Skeletal muscle cell (primary cell): ENCODE measurements around the gene ZSCAN23.
A peak's percentile ranks its signal among the peaks of the same experiment; 100 is the strongest.
"Not testable (repeated sequence)": the region's sequence is repeated elsewhere in the genome, so short reads cannot be mapped to it uniquely, and the experiment has no call there.

Source experiments
- DNase-seq: peaks from one replicate; pipeline ENCODE4 v3.0.0-alpha.2; 2010; ENCODE audit warnings: low read depth
- H3K4me3 ChIP-seq: 2 replicates; pipeline ENCODE4 v1.5.1; 2011; ENCODE audit warnings: low read depth, mild to moderate bottlenecking, control low read depth, low read length, moderate library complexity

Gene ZSCAN23

DNA sequence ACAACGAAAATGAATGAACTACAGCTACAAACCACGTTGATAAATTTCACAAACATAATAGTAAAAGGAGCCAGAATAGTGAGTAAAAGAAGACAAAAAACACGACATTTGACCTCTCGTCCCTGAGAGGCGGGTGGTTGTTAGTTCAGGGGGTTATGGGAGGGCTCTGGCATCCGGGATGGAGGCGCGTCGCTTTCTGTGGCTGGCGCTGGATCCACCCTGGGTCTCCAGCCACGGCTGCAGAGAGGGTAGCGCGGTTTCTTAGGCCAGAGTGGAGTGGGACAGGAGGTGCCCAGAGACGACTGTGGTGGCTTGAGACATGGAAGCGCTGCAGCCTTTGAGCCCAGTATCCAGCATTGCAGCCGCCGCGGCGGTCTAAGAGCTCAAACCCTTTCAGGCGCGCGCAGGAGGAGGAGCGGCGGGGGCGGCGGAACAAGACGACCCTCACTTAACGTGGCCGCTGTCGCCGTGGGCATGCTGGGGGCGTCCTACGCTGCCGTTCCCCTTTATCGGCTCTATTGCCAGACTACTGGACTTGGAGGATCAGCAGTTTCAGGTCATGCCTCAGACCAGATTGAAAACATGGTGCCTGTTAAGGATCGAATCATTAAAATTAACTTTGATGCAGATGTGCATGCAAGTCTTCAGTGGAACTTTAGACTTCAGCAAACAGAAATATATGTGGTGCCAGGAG is 3.7 kb upstream of the ZSCAN23 start:
- no peak for DNase-seq
- H3K4me3 ChIP-seq: peak overlapping the region; percentile 61

DNA sequence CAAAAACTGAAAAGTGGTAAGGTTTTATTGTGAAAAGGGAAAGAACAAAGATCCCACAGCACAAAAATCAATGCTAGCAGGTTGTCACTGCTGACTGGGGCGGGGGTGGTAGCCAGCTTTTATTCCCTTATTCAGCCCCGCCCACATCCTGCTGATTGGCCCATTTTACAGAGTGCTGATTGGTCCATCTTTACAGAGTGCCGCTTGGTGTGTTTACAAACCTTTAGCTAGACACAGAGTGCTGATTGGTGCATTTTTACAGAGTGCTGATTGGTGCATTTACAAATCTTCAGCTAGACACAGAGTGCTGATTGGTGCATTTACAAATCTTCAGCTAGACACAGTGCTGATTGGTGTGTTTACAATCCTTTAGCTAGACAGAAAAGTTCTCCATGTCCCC is 1.5 kb upstream of the ZSCAN23 start:
- DNase-seq, H3K4me3 ChIP-seq: not testable (repeated sequence)

GRCh38 chr6:28442586-28442985 is 705 bp downstream of the ZSCAN23 start:
- H3K4me3 ChIP-seq: peak overlapping the region; percentile 68
- DNase-seq: no peak

GRCh38 chr6:28436404-28436803 is 6.9 kb downstream of the ZSCAN23 start:
- DNase-seq: no peak
- no peak overlapping the region for H3K4me3 ChIP-seq

GRCh38 chr6:28433119-28433518 is 10.2 kb downstream of the ZSCAN23 start:
- H3K4me3 ChIP-seq: no peak overlapping the region
- DNase-seq: no peak

- no peak for DNase-seq
- H3K4me3 ChIP-seq: no peak overlapping the region
Observed at GRCh38 chr6:28429781-28430180, 13.5 kb downstream of the ZSCAN23 start.

DNA sequence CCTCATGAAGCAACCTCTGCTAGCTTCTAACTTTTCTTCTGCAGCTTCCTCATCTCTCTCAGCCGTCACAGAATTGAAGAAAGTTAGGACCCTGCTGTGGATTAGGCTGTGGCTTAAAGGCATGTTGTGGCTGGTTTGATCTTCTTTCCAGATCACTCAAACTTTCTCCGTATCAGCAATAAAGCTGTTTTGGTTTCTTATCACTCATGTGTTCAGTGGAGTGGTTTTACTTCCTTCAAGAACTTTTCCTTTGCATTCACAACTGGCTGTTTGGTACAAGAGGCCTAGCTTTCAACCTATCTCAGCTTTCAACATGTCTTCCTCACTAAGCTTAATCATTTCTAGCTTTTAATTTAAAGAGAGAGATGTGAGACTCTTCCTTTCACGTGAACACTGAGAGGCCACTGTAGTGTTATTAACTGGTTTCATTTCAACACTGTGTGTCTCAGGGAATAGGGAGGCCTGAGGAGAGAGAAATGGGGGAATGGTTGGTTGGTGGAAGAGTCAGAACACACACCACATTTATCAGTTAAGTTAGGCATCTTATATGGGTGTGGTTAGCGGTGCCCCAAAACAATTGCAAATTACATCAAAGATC is 17.2 kb downstream of the ZSCAN23 start:
- no peak overlapping the region for H3K4me3 ChIP-seq
- no peak for DNase-seq

DNA sequence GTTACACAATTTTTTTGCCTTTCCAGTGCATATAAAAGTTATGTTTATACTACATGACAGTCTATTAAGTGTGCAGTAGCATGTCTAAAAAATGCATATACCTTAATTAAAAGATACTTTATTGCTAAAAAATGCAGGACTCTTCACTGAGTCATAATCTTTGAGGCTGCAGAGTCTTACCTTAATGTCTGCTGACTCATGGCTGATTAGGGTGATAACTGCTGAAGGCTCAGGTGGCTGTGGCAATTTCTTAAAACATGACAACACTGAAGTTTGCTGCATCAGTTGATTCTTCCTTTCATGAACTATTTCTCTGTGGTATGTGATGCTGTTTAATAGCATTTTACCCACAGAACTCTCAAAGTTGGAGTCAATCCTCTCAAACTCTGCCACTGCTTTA is 19.1 kb downstream of the ZSCAN23 start:
- DNase-seq: no peak
- H3K4me3 ChIP-seq: no peak overlapping the region

GRCh38 chr6:28423546-28423945 is 19.7 kb downstream of the ZSCAN23 start:
- no peak overlapping the region for H3K4me3 ChIP-seq
- no peak for DNase-seq

DNA sequence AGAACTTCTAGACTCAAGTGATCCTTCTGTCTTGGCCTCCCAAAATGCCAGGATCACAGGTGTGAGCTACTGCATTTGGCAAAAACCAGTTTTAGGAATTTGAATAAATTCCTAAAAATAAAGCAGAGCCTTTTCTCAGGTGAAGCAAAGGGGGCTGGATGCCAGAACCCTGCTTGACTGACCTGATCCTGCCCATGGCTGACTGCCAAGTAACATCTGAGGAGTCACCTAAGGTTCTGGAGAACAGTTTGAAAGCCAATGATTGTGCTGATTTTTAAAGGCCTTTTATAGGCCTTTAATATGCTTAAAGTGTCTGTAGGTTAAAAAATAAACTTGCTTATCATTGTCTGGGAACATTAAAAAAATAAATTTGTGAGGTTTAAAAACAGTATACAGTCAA is 29.6 kb downstream of the ZSCAN23 start:
- DNase-seq: no peak

DNA sequence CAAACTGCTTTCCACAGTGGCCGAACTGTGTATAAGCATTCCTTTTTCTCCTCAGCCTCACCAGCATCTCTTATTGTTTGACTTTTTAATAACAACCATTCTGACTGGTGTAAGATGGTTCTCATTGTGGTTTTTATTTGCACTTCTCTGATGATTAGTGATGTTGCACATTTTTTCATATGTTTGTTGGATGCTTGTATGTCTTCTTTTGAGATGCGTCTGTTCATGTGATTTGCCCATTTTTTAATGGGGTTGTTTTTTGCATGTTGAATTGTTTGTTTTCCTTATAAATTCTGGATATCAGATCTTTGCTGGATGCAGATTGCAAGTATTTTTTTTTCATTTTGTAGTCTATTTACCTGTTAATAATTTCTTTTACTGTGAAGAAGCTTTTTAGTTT is 32.5 kb downstream of the ZSCAN23 start:
- no peak for DNase-seq
- H3K4me3 ChIP-seq: no peak overlapping the region

More for the DNA sequence above, 29.6 kb downstream of the ZSCAN23 start:
- no peak overlapping the region for H3K4me3 ChIP-seq

GRCh38 chr6:28408076-28408802 is 35.1 kb downstream of the ZSCAN23 start:
- H3K4me3 ChIP-seq: no peak overlapping the region
- no peak for DNase-seq

GRCh38 chr6:28407401-28407800 is 35.9 kb downstream of the ZSCAN23 start:
- H3K4me3 ChIP-seq: no peak overlapping the region
- no peak for DNase-seq

GRCh38 chr6:28403923-28404322 is 39.4 kb downstream of the ZSCAN23 start:
- not testable (repeated sequence) for H3K4me3 ChIP-seq, DNase-seq

GRCh38 chr6:28402197-28402596 is 41.1 kb downstream of the ZSCAN23 start:
- DNase-seq: no peak
- H3K4me3 ChIP-seq: no peak overlapping the region

- no peak overlapping the region for H3K4me3 ChIP-seq
- DNase-seq: no peak
Observed at GRCh38 chr6:28401172-28401571, 42.1 kb downstream of the ZSCAN23 start.

DNA sequence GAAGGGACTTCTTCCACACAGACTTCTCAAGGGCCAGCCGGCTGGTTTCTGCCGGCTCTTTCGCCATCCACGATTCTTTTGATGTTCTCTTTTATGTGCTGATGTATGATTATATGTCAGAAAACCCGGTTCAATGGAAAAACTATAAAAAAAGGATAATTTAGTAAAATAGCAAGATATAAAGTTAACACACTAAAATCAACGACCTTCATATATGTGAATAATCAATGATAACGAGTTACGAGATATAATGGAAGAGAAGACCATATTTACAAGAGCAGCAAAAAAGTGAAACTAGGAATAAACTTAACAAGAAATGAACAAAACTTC is 43.2 kb downstream of the ZSCAN23 start:
- DNase-seq: no peak
- H3K4me3 ChIP-seq: peak overlapping the region; percentile 91

GRCh38 chr6:28399350-28400121 is 43.8 kb downstream of the ZSCAN23 start, which contains the start of gene ZSCAN12:
ZSCAN12 (minus strand) TSS chr6:28399747; CDS start chr6:28398405, 1,342 bp downstream.
- peak; percentile 66 for DNase-seq
- peak within 1 kb of the TSS; percentile 91 for H3K4me3 ChIP-seq

GRCh38 chr6:28395918-28396317 is 47.4 kb downstream of the ZSCAN23 start:
- DNase-seq: no peak
- H3K4me3 ChIP-seq: no peak overlapping the region
